Adipocyte (in vitro differentiated cells): ENCODE results near the gene TSPEAR.

Source experiments
- DNase-seq: peaks from one replicate; pipeline ENCODE4 v3.0.0-alpha.2; 2015; ENCODE audit warnings: low read depth
- H3K27me3 ChIP-seq: replicated peaks from 2 replicates; pipeline ENCODE4 v1.7.0; 2013; ENCODE audit warnings: mild to moderate bottlenecking, low read length, moderate library complexity; ENCODE audit not compliant: control insufficient read depth, insufficient read depth
- H3K36me3 ChIP-seq: 2 replicates; pipeline ENCODE4 v1.7.0; 2013; ENCODE audit warnings: low read length, mild to moderate bottlenecking, moderate library complexity; ENCODE audit not compliant: control insufficient read depth, insufficient read depth, severe bottlenecking
- H3K4me1 ChIP-seq: 2 replicates; pipeline ENCODE4 v1.7.0; 2013; ENCODE audit warnings: mild to moderate bottlenecking, low read length, moderate library complexity; ENCODE audit not compliant: control insufficient read depth, insufficient read depth
- H3K4me3 ChIP-seq: 2 replicates; pipeline ENCODE4 v1.7.0; 2013; ENCODE audit warnings: mild to moderate bottlenecking, low read length, moderate library complexity
- H3K9ac ChIP-seq: 2 replicates; pipeline ENCODE4 v1.7.0; 2013; ENCODE audit warnings: mild to moderate bottlenecking, low read length, moderate library complexity
- H3K9me3 ChIP-seq: 2 replicates; pipeline ENCODE4 v1.7.0; 2013; ENCODE audit warnings: mild to moderate bottlenecking, low read length, moderate library complexity; ENCODE audit not compliant: control insufficient read depth

The TSPEAR gene

GRCh38 chr21:44529503-44530125, 181.8 kb downstream of the TSPEAR start:
- no peaks in the 10 kb centered on the region for H3K4me1 ChIP-seq
- H3K36me3 ChIP-seq: no peaks in the 10 kb centered on the region
- no peak for DNase-seq
- no peak overlapping the region for H3K4me3 ChIP-seq
- peaks cover 14% of the 10 kb centered on the region for H3K27me3 ChIP-seq
- H3K9ac ChIP-seq: no peak overlapping the region
- no peaks in the 10 kb centered on the region for H3K9me3 ChIP-seq

- Histone ChIP-seq H3K9me3 (no peaks in the 10 kb centered on the region), H3K4me3 (no peak overlapping the region), H3K27me3 (peaks cover 14% of the 10 kb centered on the region), H3K4me1 (no peaks in the 10 kb centered on the region), H3K36me3 (no peaks in the 10 kb centered on the region), H3K9ac (no peak overlapping the region)
- no peak for DNase-seq
These were observed 182.4 kb downstream of the TSPEAR start for GRCh38 chr21:44529011-44529421.

- H3K4me1 ChIP-seq: no peaks in the 10 kb centered on the region
- H3K36me3 ChIP-seq: no peaks in the 10 kb centered on the region
- no peaks in the 10 kb centered on the region for H3K9me3 ChIP-seq
- no peak overlapping the region for H3K4me3 ChIP-seq
- H3K27me3 ChIP-seq: peaks cover 14% of the 10 kb centered on the region
- H3K9ac ChIP-seq: no peak overlapping the region
- no peak for DNase-seq
These were observed 182.8 kb downstream of the TSPEAR start for GRCh38 chr21:44528634-44528995.

GRCh38 chr21:44527983-44528633, 183.3 kb downstream of the TSPEAR start:
- Histone ChIP-seq H3K27me3 (peaks cover 14% of the 10 kb centered on the region), H3K9me3 (no peaks in the 10 kb centered on the region), H3K4me1 (no peaks in the 10 kb centered on the region), H3K9ac (no peak overlapping the region), H3K36me3 (no peaks in the 10 kb centered on the region), H3K4me3 (no peak overlapping the region)
- DNase-seq: no peak

GRCh38 chr21:44527156-44527982, 184.0 kb downstream of the TSPEAR start:
- Histone ChIP-seq H3K9ac (no peak overlapping the region), H3K4me3 (no peak overlapping the region), H3K9me3 (no peaks in the 10 kb centered on the region), H3K27me3 (peaks cover 14% of the 10 kb centered on the region), H3K36me3 (no peaks in the 10 kb centered on the region), H3K4me1 (no peaks in the 10 kb centered on the region)
- DNase-seq: no peak

- no peaks in the 10 kb centered on the region for H3K4me1 ChIP-seq
- H3K9me3 ChIP-seq: no peaks in the 10 kb centered on the region
- no peaks in the 10 kb centered on the region for H3K36me3 ChIP-seq
- DNase-seq: no peak
- no peak overlapping the region for H3K9ac ChIP-seq
- H3K27me3 ChIP-seq: peaks cover 9% of the 10 kb centered on the region
- no peak overlapping the region for H3K4me3 ChIP-seq
These were observed 185.0 kb downstream of the TSPEAR start for GRCh38 chr21:44526096-44526997.

- no peaks in the 10 kb centered on the region for H3K9me3 ChIP-seq
- no peak overlapping the region for H3K4me3 ChIP-seq
- no peak for DNase-seq
- H3K9ac ChIP-seq: no peak overlapping the region
- H3K27me3 ChIP-seq: peaks cover 5% of the 10 kb centered on the region
- H3K36me3 ChIP-seq: no peaks in the 10 kb centered on the region
- H3K4me1 ChIP-seq: no peaks in the 10 kb centered on the region
These were observed 185.8 kb downstream of the TSPEAR start for GRCh38 chr21:44525391-44526095.

GRCh38 chr21:44524414-44525371, 186.7 kb downstream of the TSPEAR start:
- Histone ChIP-seq H3K4me3 (no peak overlapping the region), H3K36me3 (no peaks in the 10 kb centered on the region), H3K27me3 (peaks cover 5% of the 10 kb centered on the region), H3K9me3 (no peaks in the 10 kb centered on the region), H3K4me1 (no peaks in the 10 kb centered on the region), H3K9ac (no peak overlapping the region)
- no peak for DNase-seq

- H3K36me3 ChIP-seq: no peaks in the 10 kb centered on the region
- H3K9me3 ChIP-seq: no peaks in the 10 kb centered on the region
- H3K9ac ChIP-seq: no peak overlapping the region
- H3K4me1 ChIP-seq: no peaks in the 10 kb centered on the region
- H3K4me3 ChIP-seq: no peak overlapping the region
- peaks cover 8% of the 10 kb centered on the region for H3K27me3 ChIP-seq
- no peak for DNase-seq
These were observed 187.6 kb downstream of the TSPEAR start for GRCh38 chr21:44523567-44524413.
